Endothelial cell of umbilical vein (primary cell): ENCODE results near the gene KSR1. TPM values are rescaled to one million over a fixed set of nuclear protein-coding genes. Genes with fewer than 3 reads are reported as not detected.

Experiments used
- BruUV-seq: library from RNA; stranded (reverse); fragments of 400-500 nt; replicated peaks from 2 replicates; lab custom pipeline; 2021; lab: Mats Ljungman, UMichigan
- CTCF ChIA-PET: fragments of 300-600, 350-600 bp; sonication (Branson Sonifier 250); formaldehyde crosslinking; loops from one replicate; lab custom pipeline; 2021; ENCODE audit warnings: antibody characterized with exemption, inconsistent platforms; lab: Charles Lee
- POLR2A ChIA-PET: fragments of 300-600, 350-600 bp; sonication (Branson Sonifier 250); formaldehyde crosslinking; loops from one replicate; lab custom pipeline; 2021; ENCODE audit warnings: antibody characterized with exemption, inconsistent platforms; lab: Charles Lee
- DNase-seq: peaks from one replicate; pipeline ENCODE4 v3.0.0-alpha.2; 2011; ENCODE audit warnings: low read depth, low spot score
- FAIRE-seq: peaks from 2 replicates; lab custom pipeline; 2011; peaks lifted over from hg19 to GRCh38; lab: Jason Lieb, UNC
- H2AFZ ChIP-seq: 2 replicates; pipeline ENCODE4 v1.6.0; 2012; ENCODE audit warnings: low read depth, low read length, control low read depth, inconsistent platforms
- H3K27ac ChIP-seq: 2 replicates; pipeline ENCODE4 v1.5.1; 2011; ENCODE audit warnings: low read depth, mild to moderate bottlenecking, control low read depth, low read length, moderate library complexity; ENCODE audit not compliant: insufficient read depth
- H3K27me3 ChIP-seq, 2 experiments: 2 replicates each; pipeline versions ENCODE4 v1.6.0 to v1.6.1; 2011; ENCODE audit warnings: low read length in 2 of 2, mixed read lengths in 1 of 2; ENCODE audit not compliant: control insufficient read depth in 2 of 2, insufficient read depth in 2 of 2
- H3K36me3 ChIP-seq, 2 experiments: 2 replicates in 1 of 2; 3 replicates in 1 of 2; pipeline ENCODE4 v1.5.1; 2011; ENCODE audit warnings: low read length in 2 of 2, mild to moderate bottlenecking in 1 of 2, moderate library complexity in 1 of 2; ENCODE audit not compliant: control insufficient read depth in 2 of 2, insufficient read depth in 2 of 2; ENCODE audit errors: extremely low read depth in 1 of 2
- H3K4me1 ChIP-seq: 3 replicates; pipeline ENCODE4 v1.5.1; 2011; ENCODE audit warnings: mild to moderate bottlenecking, low read length; ENCODE audit not compliant: control insufficient read depth, insufficient read depth; ENCODE audit errors: extremely low read depth
- H3K4me2 ChIP-seq: 2 replicates; pipeline ENCODE4 v1.6.1; 2011; ENCODE audit warnings: low read length, control low read depth, mixed read lengths; ENCODE audit not compliant: insufficient read depth
- H3K4me3 ChIP-seq, 3 experiments: fragments of 200-600 bp in 1 of 3; sonication (generic), shearing (Covaris generic) in 1 of 3; replicated peaks in 1 of 3; 2 replicates each; pipeline ENCODE4 v1.5.1; 2011 to 2016; ENCODE audit warnings: control low read depth in 3 of 3, low read length in 3 of 3, mild to moderate bottlenecking in 2 of 3, inconsistent platforms in 1 of 3, low read depth in 1 of 3, moderate library complexity in 1 of 3; ENCODE audit not compliant: insufficient read depth in 1 of 3
- H3K79me2 ChIP-seq: 2 replicates; pipeline ENCODE4 v1.6.0; 2012; ENCODE audit warnings: low read length, inconsistent platforms; ENCODE audit not compliant: control insufficient read depth, insufficient read depth
- H3K9ac ChIP-seq: replicated peaks from 2 replicates; pipeline ENCODE3; 2011; ENCODE audit warnings: low read length, control low read depth; ENCODE audit not compliant: insufficient read depth; ENCODE audit errors: extremely low read depth
- H3K9me1 ChIP-seq: replicated peaks from 3 replicates; pipeline ENCODE4 v1.6.0; 2011; ENCODE audit warnings: mild to moderate bottlenecking, low read length; ENCODE audit not compliant: control insufficient read depth, insufficient read depth; ENCODE audit errors: extremely low read depth
- H3K9me3 ChIP-seq: replicated peaks from 2 replicates; pipeline ENCODE4 v1.5.1; 2012; ENCODE audit warnings: low read length, inconsistent platforms; ENCODE audit not compliant: control insufficient read depth, insufficient read depth
- H4K20me1 ChIP-seq: replicated peaks from 2 replicates; pipeline ENCODE3; 2011; ENCODE audit warnings: mild to moderate bottlenecking, low read length; ENCODE audit not compliant: control insufficient read depth, insufficient read depth; ENCODE audit errors: extremely low read depth
- FOS ChIP-seq: IDR thresholded peaks from 2 replicates; pipeline ENCODE4 v1.6.1; 2011; ENCODE audit warnings: mild to moderate bottlenecking, low read length, moderate library complexity, borderline replicate concordance; ENCODE audit not compliant: insufficient read depth
- GATA2 ChIP-seq: IDR thresholded peaks from 2 replicates; pipeline ENCODE4 v1.7.0; 2011; ENCODE audit warnings: low read depth, mild to moderate bottlenecking, moderate library complexity, mixed read lengths, low read length; ENCODE audit not compliant: insufficient read length, insufficient read depth
- JUN ChIP-seq: IDR thresholded peaks from 2 replicates; pipeline ENCODE4 v1.6.1; 2011; ENCODE audit warnings: borderline replicate concordance, low read depth; ENCODE audit not compliant: insufficient read length, insufficient read depth
- MYC ChIP-seq: IDR thresholded peaks from one replicate; pipeline ENCODE4 v1.6.1; 2011; ENCODE audit warnings: mild to moderate bottlenecking, low read depth, low read length
- POLR2AphosphoS5 ChIP-seq: IDR thresholded peaks from 2 replicates; pipeline ENCODE4 v1.6.1; 2012; ENCODE audit warnings: low read depth, mild to moderate bottlenecking, control low read depth, low read length, moderate library complexity; ENCODE audit not compliant: insufficient read depth
- dilution Hi-C: fragments of 300-500 bp; cut with MboI; formaldehyde crosslinking; loops from one replicate; pipeline ENCODE4 v1.15.0; 2019; ENCODE audit warnings: low sequenced_read_pairs; ENCODE audit not compliant: extremely low pct_ligation_motif_present
- intact Hi-C: fragments of 100-400 bp; cut with micrococcal nuclease; formaldehyde crosslinking; loops from one replicate; pipeline ENCODE4 v1.10.0; 2022
- polyA plus RNA-seq, 4 experiments: library from polyadenylated mRNA; depleted of rRNA in 3 of 4; stranded (reverse) in 3 of 4; unstranded in 1 of 4; fragments of >200 nt; gene quantifications; 2 replicates each; pipeline versions ENCODE4 v1.2.1 to v1.2.3, GENCODE V29; 2011 to 2012; ENCODE audit warnings: missing spikeins in 1 of 4
- total RNA-seq: library from RNA; stranded (reverse); gene quantifications from 2 replicates; pipeline ENCODE4 v1.2.3, GENCODE V29; 2021

The KSR1 gene
- total and polyA plus RNA-seq, 2 donors (not counting 3 experiments of a cell fraction or from before 2014, with no cell fraction given): 35.4 to 80.2 TPM

DNA sequence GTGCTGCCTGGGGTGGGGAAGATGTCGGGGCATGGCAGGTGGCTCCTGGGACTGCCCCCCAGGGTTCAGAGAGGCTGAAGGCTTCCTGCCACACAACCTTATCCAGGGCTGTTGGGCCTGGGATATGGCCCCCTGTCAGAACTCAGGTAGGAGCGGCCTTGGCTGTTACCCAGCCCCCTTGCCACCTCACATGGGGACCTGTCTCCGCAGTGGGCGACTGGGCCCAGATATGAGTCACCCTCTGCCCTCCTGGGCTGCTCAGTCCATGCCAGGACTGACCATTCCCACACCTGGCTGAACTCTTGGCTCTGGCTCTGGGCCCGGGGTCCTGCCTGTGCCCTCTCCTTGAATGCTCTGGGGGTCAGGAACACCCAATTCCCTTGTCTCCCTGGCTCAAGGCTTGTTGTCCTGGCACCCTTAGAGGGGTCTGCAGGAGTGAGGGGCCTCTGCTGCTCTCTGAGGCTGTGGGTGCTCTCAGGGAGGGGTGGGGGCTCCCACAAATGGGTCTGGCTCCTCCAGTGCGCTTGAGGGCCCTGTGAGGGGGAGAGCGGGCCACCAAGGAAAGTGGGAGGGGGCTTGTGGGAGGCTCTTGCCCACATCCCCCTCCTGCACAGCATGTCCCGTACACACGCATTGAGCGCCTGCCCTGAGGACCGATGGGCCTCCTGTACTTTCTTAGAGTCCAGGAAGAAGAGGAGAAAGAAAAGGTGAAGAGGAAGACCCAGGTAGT, 210.7 kb downstream of the KSR1 start:
- H3K9me3 ChIP-seq: no peaks in the 10 kb centered on the region
- BruUV-seq: no TSS peak
- H3K79me2 ChIP-seq: no peaks in the 10 kb centered on the region
- no peak for FAIRE-seq
- H3K4me2 ChIP-seq: no peak overlapping the region
- no peak overlapping the region for H3K4me3 ChIP-seq
- no peak overlapping the region for H3K9ac ChIP-seq
- H2AFZ ChIP-seq: no peak overlapping the region
- ChIA-PET POLR2A (no interaction called here), CTCF (interaction anchor here (1.3 kb wide), 1 partner anchor 93 kb away, joined by 3 read pairs; no protein-coding TSS in a partner anchor)
- intact Hi-C loops: no loop called here
- H3K9me1 ChIP-seq: no peaks in the 10 kb centered on the region
- no peaks in the 10 kb centered on the region for H3K4me1 ChIP-seq
- no peaks in the 10 kb centered on the region for H3K27me3 ChIP-seq
- no peak for DNase-seq
- H3K36me3 ChIP-seq: no peaks in the 10 kb centered on the region
- no peaks in the 10 kb centered on the region for H4K20me1 ChIP-seq
- TF ChIP-seq POLR2AphosphoS5 (no peak), GATA2 (no peak), FOS (no peak), JUN (no peak)
- dilution Hi-C loops: no loop called here
- H3K27ac ChIP-seq: no peak overlapping the region

DNA sequence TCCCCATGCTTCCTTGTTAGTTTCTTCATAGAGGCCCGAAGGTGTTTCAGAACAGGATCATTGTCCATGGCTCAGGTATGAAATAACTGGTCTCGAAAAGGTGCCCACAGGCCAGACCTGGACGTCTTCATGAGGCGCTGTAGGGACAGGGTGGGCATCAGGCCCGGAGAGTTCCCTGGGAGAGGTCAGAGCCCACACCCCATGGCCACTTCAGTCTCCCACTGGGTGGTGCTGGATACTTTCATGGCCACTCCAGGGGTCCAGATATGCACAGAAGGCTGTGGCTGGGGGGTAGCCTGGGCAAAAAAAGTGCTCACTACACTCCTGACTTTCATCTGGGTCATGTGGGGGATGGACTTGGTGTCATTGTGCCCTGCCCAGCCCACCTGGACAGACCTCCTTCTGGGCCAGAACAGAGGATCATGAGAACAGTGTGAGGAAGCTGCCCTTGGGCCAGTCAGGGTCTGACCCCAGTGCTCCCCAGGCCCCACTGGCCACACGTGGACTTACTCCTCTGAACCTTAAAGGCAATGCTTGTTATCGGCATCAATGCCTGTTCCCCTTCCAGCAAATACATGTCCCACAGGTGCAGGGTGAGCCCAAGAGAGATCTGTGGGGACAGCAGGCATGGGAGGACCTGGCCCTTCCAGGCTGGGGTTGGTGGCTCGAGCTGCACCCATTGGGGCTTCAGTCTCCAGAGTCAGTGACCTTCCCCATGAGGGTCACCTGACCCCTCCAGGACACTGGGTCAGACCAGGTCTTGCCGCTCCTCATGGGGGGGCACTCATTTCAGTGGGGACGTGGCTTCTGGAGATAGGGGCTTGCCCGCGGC, 211.6 kb downstream of the KSR1 start:
- ChIA-PET POLR2A (no interaction called here), CTCF (no interaction called here)
- TF ChIP-seq MYC: no peak
- TF ChIP-seq FOS: no peak
- H3K4me3 ChIP-seq: no peak overlapping the region
- H3K9me3 ChIP-seq: no peaks in the 10 kb centered on the region
- no peak overlapping the region for H3K4me2 ChIP-seq
- H3K27me3 ChIP-seq: no peaks in the 10 kb centered on the region
- intact Hi-C loops (no loop called here), dilution Hi-C loops (no loop called here)
- no peaks in the 10 kb centered on the region for H3K79me2 ChIP-seq
- DNase-seq (no peak), FAIRE-seq (no peak)
- no peak overlapping the region for H3K9ac ChIP-seq
- no peak overlapping the region for H2AFZ ChIP-seq
- H3K9me1 ChIP-seq: no peaks in the 10 kb centered on the region
- BruUV-seq: no TSS peak
- H3K4me1 ChIP-seq: no peaks in the 10 kb centered on the region
- no peaks in the 10 kb centered on the region for H3K36me3 ChIP-seq
- H4K20me1 ChIP-seq: no peaks in the 10 kb centered on the region
- H3K27ac ChIP-seq: no peak overlapping the region
